Fibroblast of the aortic adventitia (primary cell): ENCODE results near the gene LMX1B. TPM values are rescaled to one million over a fixed set of nuclear protein-coding genes. Genes with fewer than 3 reads are reported as not detected.

Experiments used
- DNase-seq: peaks from one replicate; pipeline ENCODE4 v3.0.0-alpha.2; 2010; ENCODE audit warnings: low read depth
- H3K4me3 ChIP-seq: 2 replicates; pipeline ENCODE4 v1.5.1; 2011; ENCODE audit warnings: low read depth, mild to moderate bottlenecking, control low read depth, low read length, moderate library complexity
- total RNA-seq: library from RNA; depleted of rRNA; stranded (reverse); fragments of >200 nt; gene quantifications from 2 replicates; pipeline ENCODE4 v1.2.3, GENCODE V29; 2012; ENCODE audit warnings: low replicate concordance
- TF ChIP-seq, protein P1 (sequence below): IDR thresholded peaks from 2 replicates; pipeline ENCODE4 v1.5.1; 2011; ENCODE audit warnings: mild to moderate bottlenecking, low read length, control low read depth, inconsistent platforms; ENCODE audit not compliant: insufficient read depth

Gene LMX1B
- total RNA-seq, 1 donor: not detected

GRCh38 chr9:126633881-126634558, 20.3 kb downstream of the LMX1B start:
- DNase-seq: no peak
- TF ChIP-seq, protein P1, sequence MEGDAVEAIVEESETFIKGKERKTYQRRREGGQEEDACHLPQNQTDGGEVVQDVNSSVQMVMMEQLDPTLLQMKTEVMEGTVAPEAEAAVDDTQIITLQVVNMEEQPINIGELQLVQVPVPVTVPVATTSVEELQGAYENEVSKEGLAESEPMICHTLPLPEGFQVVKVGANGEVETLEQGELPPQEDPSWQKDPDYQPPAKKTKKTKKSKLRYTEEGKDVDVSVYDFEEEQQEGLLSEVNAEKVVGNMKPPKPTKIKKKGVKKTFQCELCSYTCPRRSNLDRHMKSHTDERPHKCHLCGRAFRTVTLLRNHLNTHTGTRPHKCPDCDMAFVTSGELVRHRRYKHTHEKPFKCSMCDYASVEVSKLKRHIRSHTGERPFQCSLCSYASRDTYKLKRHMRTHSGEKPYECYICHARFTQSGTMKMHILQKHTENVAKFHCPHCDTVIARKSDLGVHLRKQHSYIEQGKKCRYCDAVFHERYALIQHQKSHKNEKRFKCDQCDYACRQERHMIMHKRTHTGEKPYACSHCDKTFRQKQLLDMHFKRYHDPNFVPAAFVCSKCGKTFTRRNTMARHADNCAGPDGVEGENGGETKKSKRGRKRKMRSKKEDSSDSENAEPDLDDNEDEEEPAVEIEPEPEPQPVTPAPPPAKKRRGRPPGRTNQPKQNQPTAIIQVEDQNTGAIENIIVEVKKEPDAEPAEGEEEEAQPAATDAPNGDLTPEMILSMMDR: no peak
- H3K4me3 ChIP-seq: no peak overlapping the region

DNA sequence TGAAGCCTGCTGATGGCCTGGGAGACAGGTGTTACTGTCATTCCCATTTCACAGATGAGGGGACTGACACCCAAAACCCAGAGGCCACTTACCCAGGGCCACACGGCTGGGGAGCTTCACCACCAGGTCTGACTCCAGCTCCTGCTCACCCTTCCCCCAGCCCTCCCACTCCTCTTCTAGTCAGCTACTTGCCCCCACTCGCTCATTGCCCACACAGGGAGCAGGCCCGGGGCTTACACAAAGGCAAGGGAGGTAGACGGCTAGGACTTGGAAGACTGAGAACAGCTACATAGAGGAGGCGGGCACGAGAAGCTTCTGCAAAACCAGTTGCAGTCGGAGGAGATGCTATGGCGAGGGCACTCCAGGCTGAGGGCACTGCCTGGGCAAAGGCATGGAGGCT, 21.3 kb downstream of the LMX1B start:
- TF ChIP-seq, protein P1: no peak
- DNase-seq: no peak
- no peak overlapping the region for H3K4me3 ChIP-seq

DNA sequence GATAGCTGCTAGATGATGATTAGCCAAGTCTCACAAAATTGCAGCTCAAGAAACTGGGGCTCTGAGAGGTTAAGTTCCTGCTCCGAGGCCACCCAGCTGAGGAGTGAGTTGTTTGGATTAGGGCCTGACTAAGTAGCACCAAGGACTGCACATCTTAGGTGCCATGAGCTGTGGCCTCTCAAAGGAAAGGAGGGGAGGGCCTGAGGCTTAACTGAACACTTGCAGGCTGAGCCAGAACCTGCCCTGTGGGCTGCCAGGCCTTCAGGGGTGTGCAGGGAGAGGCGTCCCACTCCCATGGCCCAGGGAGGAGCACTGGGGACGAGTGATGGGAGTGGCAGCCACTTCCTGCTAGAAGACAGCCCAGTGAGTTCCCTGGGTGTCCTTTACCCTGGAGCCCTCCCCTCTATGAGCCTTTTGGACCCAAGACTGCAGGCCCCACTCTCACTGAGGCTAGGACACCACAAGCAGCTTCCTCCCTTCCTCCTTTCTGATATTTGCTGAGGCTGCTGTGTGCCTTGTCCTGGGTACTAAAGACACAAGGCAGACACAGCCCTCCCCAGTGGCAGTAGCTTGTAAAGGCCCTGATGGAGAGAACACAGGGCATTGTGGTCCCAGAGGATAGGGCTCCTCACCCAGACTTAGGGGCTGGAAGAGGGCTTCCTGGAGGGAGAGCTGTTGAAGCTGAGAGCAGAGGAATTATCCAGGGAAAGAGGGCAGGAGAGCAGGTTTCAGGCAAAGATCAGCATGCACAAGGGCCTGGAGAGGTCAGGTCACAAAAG, 22.1 kb downstream of the LMX1B start:
- no peak overlapping the region for H3K4me3 ChIP-seq
- TF ChIP-seq, protein P1: no peak
- DNase-seq: no peak

DNA sequence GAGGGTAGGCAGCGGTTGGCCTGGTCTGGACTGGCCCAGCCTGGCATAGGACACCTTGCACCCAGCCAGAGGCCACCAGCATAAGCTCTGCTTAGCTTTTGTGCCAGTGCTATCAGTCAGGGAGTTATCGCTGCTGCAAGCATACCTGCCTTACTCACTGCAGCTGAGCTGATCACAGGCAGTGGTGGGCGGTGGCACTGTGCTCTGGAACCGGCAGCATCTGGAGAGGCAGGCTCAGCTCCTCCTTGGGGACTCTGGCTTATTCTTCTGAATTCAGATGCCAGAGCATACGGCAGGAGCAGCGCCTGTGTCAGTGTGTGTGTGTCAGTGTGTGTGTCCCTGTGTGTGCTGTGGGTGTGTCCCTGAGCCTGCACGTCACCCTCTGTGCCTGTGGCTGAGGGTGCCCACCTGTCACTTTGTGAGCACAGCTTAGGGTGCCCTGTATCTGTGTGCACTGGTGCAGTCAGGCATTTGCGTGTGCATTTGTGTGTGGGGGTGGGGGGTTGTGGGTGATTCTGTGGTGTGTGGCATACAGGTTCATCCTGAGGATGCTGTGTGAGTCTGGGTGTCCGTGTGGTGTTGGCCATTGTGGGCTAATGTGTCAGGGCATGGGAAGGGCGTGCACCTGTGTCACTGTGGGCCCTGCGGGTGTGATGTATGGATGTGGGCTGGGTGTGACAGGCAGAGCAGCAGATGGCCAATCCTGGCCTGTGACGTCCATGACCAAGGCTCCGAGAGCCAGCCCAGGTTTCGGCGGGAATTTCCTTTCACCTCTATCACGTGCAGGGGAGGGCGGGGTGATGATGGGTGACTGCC, 23.5 kb downstream of the LMX1B start:
- DNase-seq: no peak
- TF ChIP-seq, protein P1: no peak
- no peak overlapping the region for H3K4me3 ChIP-seq

- no peak for DNase-seq
- no peak overlapping the region for H3K4me3 ChIP-seq
- TF ChIP-seq, protein P1: no peak
Measured at GRCh38 chr9:126638571-126639132, 24.9 kb downstream of the LMX1B start.

DNA sequence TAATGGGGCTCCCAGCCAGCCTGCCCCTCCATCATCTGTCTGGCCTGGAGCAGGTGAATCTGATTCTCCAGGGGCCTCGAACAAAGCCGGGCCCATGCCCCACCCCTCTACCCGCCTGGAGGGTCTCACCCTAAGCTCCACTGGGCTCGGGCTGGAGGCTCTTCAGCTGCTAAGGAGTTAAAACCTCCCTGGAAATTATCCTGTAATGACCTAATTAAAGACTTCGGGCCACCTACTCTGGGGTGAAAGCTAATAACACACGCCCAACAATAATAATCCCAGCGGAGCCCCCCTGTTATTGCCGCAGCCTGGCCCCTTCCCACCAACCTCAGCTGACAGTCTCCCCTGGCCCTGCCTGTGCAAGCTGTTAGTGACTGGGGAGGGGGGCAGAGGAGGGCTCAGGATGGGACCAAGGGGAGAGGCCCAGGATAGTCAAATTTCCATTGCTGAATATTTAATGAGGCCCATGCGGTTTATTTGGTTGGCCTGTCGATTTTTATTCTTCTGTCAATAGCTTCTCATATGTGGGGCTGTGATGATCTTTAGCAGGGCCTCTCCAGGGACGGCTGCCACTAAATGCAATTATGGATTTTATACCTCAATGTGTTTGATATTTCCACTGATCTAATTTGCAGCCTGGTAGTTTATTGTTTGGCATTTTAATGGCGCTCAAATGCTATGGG, 25.7 kb downstream of the LMX1B start:
- no peak overlapping the region for H3K4me3 ChIP-seq
- TF ChIP-seq, protein P1: no peak
- no peak for DNase-seq
